SK-N-SH (cell line): Measurements from ENCODE around the gene SNX21. TPM values are rescaled to one million over a fixed set of nuclear protein-coding genes. Genes with fewer than 3 reads are reported as not detected.

Experiments
- CTCF ChIA-PET: fragments of 300-600, 350-600 bp; formaldehyde crosslinking; extraction: SDS; loops from one replicate; lab custom pipeline; 2021; lab: Yijun Ruan, JAX
- POLR2A ChIA-PET: fragments of 350-600 bp; sonication (Branson Sonifier 250); formaldehyde crosslinking; extraction: SDS; loops from one replicate; lab custom pipeline; 2020; ENCODE audit warnings: antibody characterized with exemption, inconsistent platforms; lab: Yijun Ruan, JAX
- DNase-seq: peaks from one replicate; pipeline ENCODE4 v3.0.0; 2012
- H2AFZ ChIP-seq: fragments of 200-600 bp; sonication (generic); 2 replicates; pipeline ENCODE4 v1.8.1; 2016; ENCODE audit warnings: antibody characterized with exemption, mild to moderate bottlenecking, low read depth
- H3F3A ChIP-seq: fragments of 200-600 bp; sonication (generic); replicated peaks from 2 replicates; pipeline ENCODE3; 2016; ENCODE audit warnings: antibody characterized with exemption, mild to moderate bottlenecking; ENCODE audit not compliant: insufficient read depth
- H3K27ac ChIP-seq, 2 experiments: fragments of 200-500 bp in 1 of 2; fragments of 200-600 bp in 1 of 2; sonication (Bioruptor generic) in 1 of 2; sonication (generic), shearing (Covaris generic) in 1 of 2; 2 replicates each; pipeline versions ENCODE4 v1.5.1 to v1.6.1; 2014 to 2016; ENCODE audit warnings: low read depth in 2 of 2, inconsistent platforms in 1 of 2, low read length in 1 of 2, mild to moderate bottlenecking in 1 of 2, mixed read lengths in 1 of 2
- H3K27me3 ChIP-seq: fragments of 200-600 bp; sonication (generic), shearing (Covaris generic); 2 replicates; pipeline ENCODE4 v1.6.1; 2016; ENCODE audit warnings: mixed run types; ENCODE audit not compliant: insufficient read depth
- H3K36me3 ChIP-seq, 2 experiments: fragments of 200-500 bp in 1 of 2; fragments of 200-600 bp in 1 of 2; sonication (Bioruptor generic) in 1 of 2; sonication (generic) in 1 of 2; replicated peaks in 1 of 2; 2 replicates each; pipeline versions ENCODE3 to v1.5.1; 2014 to 2016; ENCODE audit warnings: low read length in 1 of 2, mild to moderate bottlenecking in 1 of 2; ENCODE audit not compliant: insufficient read depth in 2 of 2, control insufficient read depth in 1 of 2
- H3K4me1 ChIP-seq, 2 experiments: fragments of 200-500 bp in 1 of 2; fragments of 200-600 bp in 1 of 2; sonication (Bioruptor generic) in 1 of 2; sonication (generic), shearing (Covaris generic) in 1 of 2; 2 replicates each; pipeline versions ENCODE4 v1.5.1 to v1.6.1; 2014 to 2016; ENCODE audit warnings: low read depth in 1 of 2, low read length in 1 of 2, mixed run types in 1 of 2; ENCODE audit not compliant: insufficient read depth in 2 of 2, control insufficient read depth in 1 of 2
- H3K4me2 ChIP-seq: fragments of 200-600 bp; sonication (generic), shearing (Covaris generic); 2 replicates; pipeline ENCODE4 v1.6.1; 2017; ENCODE audit warnings: mixed run types
- H3K4me3 ChIP-seq, 2 experiments: fragments of 200-500 bp in 1 of 2; fragments of 200-600 bp in 1 of 2; sonication (Bioruptor generic) in 1 of 2; sonication (generic), shearing (Covaris generic) in 1 of 2; 2 replicates each; pipeline versions ENCODE4 v1.5.1 to v1.8.1; 2014 to 2016; ENCODE audit warnings: low read depth in 2 of 2, inconsistent platforms in 1 of 2, low read length in 1 of 2, mild to moderate bottlenecking in 1 of 2, mixed read lengths in 1 of 2, moderate library complexity in 1 of 2
- H3K79me2 ChIP-seq: fragments of 200-600 bp; sonication (generic); 2 replicates; pipeline ENCODE4 v1.8.1; 2017; ENCODE audit warnings: mild to moderate bottlenecking; ENCODE audit not compliant: insufficient read depth
- H3K9ac ChIP-seq: fragments of 200-600 bp; sonication (generic); 2 replicates; pipeline ENCODE4 v1.6.1; 2017; ENCODE audit warnings: mixed run types
- H3K9me2 ChIP-seq: fragments of 200-600 bp; sonication (generic); 2 replicates; pipeline ENCODE4 v1.6.1; 2017; ENCODE audit warnings: mixed run types
- H3K9me3 ChIP-seq: fragments of 200-600 bp; sonication (generic); 2 replicates; pipeline ENCODE4 v1.6.1; 2017; ENCODE audit warnings: mixed run types, mild to moderate bottlenecking, moderate library complexity
- H4K20me1 ChIP-seq: fragments of 200-600 bp; sonication (generic); 2 replicates; pipeline ENCODE4 v1.6.1; 2017; ENCODE audit warnings: mild to moderate bottlenecking, mixed run types; ENCODE audit not compliant: insufficient read depth
- ELF1 ChIP-seq: IDR thresholded peaks from 2 replicates; pipeline ENCODE4 v1.4.0; 2012
- EZH2phosphoT487 ChIP-seq: fragments of 200-600 bp; sonication (generic); IDR thresholded peaks from 2 replicates; pipeline ENCODE4 v1.6.1; 2017; ENCODE audit warnings: low read depth, mixed run types, mild to moderate bottlenecking, antibody characterized with exemption, moderate library complexity, borderline replicate concordance
- FOSL2 ChIP-seq: IDR thresholded peaks from 2 replicates; pipeline ENCODE4 v1.4.0; 2012; ENCODE audit warnings: low read depth, mild to moderate bottlenecking, moderate library complexity, borderline replicate concordance
- FOXJ3 ChIP-seq: sonication (generic); formaldehyde crosslinking; IDR thresholded peaks from 2 replicates; pipeline ENCODE4 v1.5.1; 2020; ENCODE audit warnings: mild to moderate bottlenecking, missing genetic modification reagents
- FOXM1 ChIP-seq: IDR thresholded peaks from 2 replicates; pipeline ENCODE4 v1.4.0; 2012; ENCODE audit warnings: low read depth, mild to moderate bottlenecking
- JUND ChIP-seq: IDR thresholded peaks from 2 replicates; pipeline ENCODE4 v1.4.0; 2012
- NFIC ChIP-seq: IDR thresholded peaks from 2 replicates; pipeline ENCODE4 v1.4.0; 2012; ENCODE audit warnings: borderline replicate concordance
- RAD21 ChIP-seq: IDR thresholded peaks from 2 replicates; pipeline ENCODE4 v1.6.1; 2012; ENCODE audit warnings: mild to moderate bottlenecking, low read length
- RXRA ChIP-seq: IDR thresholded peaks from 2 replicates; pipeline ENCODE4 v1.4.0; 2012; ENCODE audit warnings: low read depth, mild to moderate bottlenecking, borderline replicate concordance
- SIN3A ChIP-seq: IDR thresholded peaks from 2 replicates; pipeline ENCODE4 v1.6.1; 2012; ENCODE audit warnings: low read depth, mild to moderate bottlenecking, low read length, moderate library complexity, borderline replicate concordance
- SMC3 ChIP-seq: IDR thresholded peaks from 2 replicates; pipeline ENCODE4 v1.6.1; 2012; ENCODE audit warnings: low read depth, low read length, improper control_type of control experiment
- TAF1 ChIP-seq: IDR thresholded peaks from 2 replicates; pipeline ENCODE4 v1.6.1; 2012; ENCODE audit warnings: low read depth, mild to moderate bottlenecking, low read length, moderate library complexity, borderline replicate concordance
- YY1 ChIP-seq: IDR thresholded peaks from 2 replicates; pipeline ENCODE4 v1.4.0; 2012; ENCODE audit warnings: low read depth, mild to moderate bottlenecking
- WGBS: methylation state at CpG from one replicate; pipeline ENCODE4 v1.1.6; 2017; ENCODE audit warnings: low lambda C conversion rate; 5-methylcytosine and 5-hydroxymethylcytosine counted together
- polyA plus RNA-seq, 3 experiments: library from polyadenylated mRNA; depleted of rRNA; stranded (reverse); fragments of >200 nt; gene quantifications; 2 replicates each; pipeline ENCODE4 v1.2.3, GENCODE V29; 2012
- TF ChIP-seq, protein P1 (sequence below): IDR thresholded peaks from 2 replicates; pipeline ENCODE4; 2012
- TF ChIP-seq, protein P2 (sequence below): IDR thresholded peaks from 2 replicates; pipeline ENCODE4 v1.4.0; 2012; ENCODE audit warnings: low read depth, borderline replicate concordance

Gene SNX21
- polyA plus RNA-seq, 1 of the 3 experiments (the other 2 are of a cell fraction), result 22.1 TPM

DNA sequence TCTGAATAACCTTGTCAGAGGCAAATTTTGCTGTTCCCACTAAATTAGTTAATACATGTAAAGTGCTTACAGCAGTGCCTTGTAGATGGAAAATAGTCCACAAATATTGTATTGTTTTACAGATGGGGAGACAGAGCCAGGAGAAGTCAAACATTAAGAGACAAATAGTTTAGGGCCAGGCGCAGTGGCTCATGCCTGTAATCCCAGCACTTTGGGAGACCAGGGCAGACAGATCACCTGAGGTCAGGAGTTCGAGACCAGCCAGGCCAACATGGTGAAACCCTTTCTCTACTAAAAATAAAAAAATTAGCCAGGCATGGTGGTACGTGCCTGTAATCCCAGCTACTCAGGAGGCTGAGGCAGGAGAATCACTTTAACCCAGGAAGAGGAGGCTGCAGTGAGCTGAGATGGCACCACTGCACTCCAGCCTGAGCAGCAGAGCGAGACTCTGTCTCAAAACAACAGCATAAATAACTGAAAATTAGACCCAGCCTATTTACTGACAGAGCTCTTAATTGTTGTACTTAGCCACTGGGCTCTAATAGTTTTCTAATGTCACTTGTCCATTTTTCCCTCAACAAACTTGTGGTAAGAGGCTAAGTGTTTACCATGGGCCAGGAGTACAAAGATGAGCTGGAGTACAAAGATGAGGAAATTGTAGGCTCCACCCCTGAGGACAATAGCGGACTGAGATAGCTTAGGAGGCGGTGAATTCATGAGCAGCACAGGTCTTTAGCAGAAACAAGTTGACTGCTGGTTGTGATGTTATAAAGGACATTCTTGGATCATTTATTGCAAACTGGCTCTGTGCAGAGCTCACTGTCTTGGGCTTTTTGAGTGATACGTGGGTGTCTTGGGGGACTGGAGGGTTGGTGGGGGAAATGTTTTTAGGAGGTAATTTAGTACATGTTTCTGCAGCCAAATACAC is 30.2 kb downstream of the SNX21 start:
- Histone ChIP-seq H3K4me2 (no peak overlapping the region), H3K36me3 (no peaks in the 10 kb centered on the region), H3K4me3 (no peak overlapping the region), H3K4me1 (peaks cover 0 to 8% of the 10 kb centered on the region in 2 experiments; a peak in 1 of 4 replicates)
- CTCF ChIA-PET, result interaction anchor here (1.2 to 2.1 kb wide), 2 partner anchors 27 to 65 kb away, joined by 4 to 10 read pairs; partner anchors contain the start of genes CTSA and NEURL2
- TF ChIP-seq FOSL2 (no peak), FOXJ3 (no peak), SMC3 (no peak), RAD21 (no peak), JUND (no peak), ELF1 (no peak), FOXM1 (no peak), EZH2phosphoT487 (no peak), SIN3A (no peak)
- TF ChIP-seq, protein P1, sequence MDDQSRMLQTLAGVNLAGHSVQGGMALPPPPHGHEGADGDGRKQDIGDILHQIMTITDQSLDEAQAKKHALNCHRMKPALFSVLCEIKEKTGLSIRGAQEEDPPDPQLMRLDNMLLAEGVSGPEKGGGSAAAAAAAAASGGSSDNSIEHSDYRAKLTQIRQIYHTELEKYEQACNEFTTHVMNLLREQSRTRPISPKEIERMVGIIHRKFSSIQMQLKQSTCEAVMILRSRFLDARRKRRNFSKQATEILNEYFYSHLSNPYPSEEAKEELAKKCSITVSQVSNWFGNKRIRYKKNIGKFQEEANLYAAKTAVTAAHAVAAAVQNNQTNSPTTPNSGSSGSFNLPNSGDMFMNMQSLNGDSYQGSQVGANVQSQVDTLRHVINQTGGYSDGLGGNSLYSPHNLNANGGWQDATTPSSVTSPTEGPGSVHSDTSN, result no peak
- TF ChIP-seq, protein P2, sequence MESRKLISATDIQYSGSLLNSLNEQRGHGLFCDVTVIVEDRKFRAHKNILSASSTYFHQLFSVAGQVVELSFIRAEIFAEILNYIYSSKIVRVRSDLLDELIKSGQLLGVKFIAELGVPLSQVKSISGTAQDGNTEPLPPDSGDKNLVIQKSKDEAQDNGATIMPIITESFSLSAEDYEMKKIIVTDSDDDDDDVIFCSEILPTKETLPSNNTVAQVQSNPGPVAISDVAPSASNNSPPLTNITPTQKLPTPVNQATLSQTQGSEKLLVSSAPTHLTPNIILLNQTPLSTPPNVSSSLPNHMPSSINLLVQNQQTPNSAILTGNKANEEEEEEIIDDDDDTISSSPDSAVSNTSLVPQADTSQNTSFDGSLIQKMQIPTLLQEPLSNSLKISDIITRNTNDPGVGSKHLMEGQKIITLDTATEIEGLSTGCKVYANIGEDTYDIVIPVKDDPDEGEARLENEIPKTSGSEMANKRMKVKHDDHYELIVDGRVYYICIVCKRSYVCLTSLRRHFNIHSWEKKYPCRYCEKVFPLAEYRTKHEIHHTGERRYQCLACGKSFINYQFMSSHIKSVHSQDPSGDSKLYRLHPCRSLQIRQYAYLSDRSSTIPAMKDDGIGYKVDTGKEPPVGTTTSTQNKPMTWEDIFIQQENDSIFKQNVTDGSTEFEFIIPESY, result no peak
- TF ChIP-seq, all 33 proteins: peak for 0
- no peak overlapping the region for H2AFZ ChIP-seq
- H3K27me3 ChIP-seq, result no peaks in the 10 kb centered on the region
- WGBS, result 91% methylated on average over 7 of the region's 7 CpGs
- no peaks in the 10 kb centered on the region for H4K20me1 ChIP-seq
- H3K9me2 ChIP-seq, result no peaks in the 10 kb centered on the region
- POLR2A ChIA-PET, result no interaction called here
- H3K27ac ChIP-seq, result no peak overlapping the region
- H3K9me3 ChIP-seq, result no peaks in the 10 kb centered on the region
- no peak overlapping the region for H3K9ac ChIP-seq
- no peak for DNase-seq
- H3K79me2 ChIP-seq, result no peaks in the 10 kb centered on the region
- H3F3A ChIP-seq, result peaks cover 8% of the 10 kb centered on the region

DNA sequence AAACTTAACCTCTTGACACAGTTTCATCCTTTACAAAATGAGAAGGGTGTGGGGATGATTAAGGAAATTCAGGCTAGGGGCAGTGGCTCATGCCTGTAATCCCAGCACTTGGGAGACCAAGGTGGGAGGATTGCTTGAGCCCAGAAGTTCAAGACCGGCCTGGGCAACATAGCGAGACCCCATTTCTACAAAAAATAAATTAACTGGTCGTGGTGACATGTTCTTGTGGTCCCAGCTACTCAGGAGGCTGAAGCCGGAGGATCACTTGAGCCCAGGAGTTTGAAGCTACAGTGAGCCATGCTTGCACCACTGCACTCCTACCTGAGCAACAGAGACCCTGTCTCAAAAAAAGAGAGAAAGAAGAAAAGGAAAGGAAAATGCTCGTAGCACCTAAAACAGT is 32.9 kb downstream of the SNX21 start:
- Histone ChIP-seq H3K9me2 (no peaks in the 10 kb centered on the region), H3K79me2 (no peaks in the 10 kb centered on the region), H3K27me3 (no peaks in the 10 kb centered on the region), H3K4me2 (no peak overlapping the region), H3K9me3 (no peaks in the 10 kb centered on the region), H3K9ac (no peak overlapping the region), H2AFZ (no peak overlapping the region), H3K36me3 (no peaks in the 10 kb centered on the region), H4K20me1 (no peaks in the 10 kb centered on the region), H3K4me3 (no peak overlapping the region), H3K4me1 (peaks cover 0 to 8% of the 10 kb centered on the region in 2 experiments; a peak in 1 of 4 replicates), H3F3A (peaks cover 8% of the 10 kb centered on the region), H3K27ac (no peak overlapping the region)
- no peak for DNase-seq
- no peak for TF ChIP-seq RAD21
- TF ChIP-seq, protein P2, result no peak
- no peak for TF ChIP-seq NFIC
- no peak for TF ChIP-seq RXRA
- TF ChIP-seq TAF1, result no peak
- TF ChIP-seq YY1, result no peak
- ChIA-PET CTCF (interaction anchor here (1.4 kb wide), 1 partner anchor 24 kb away, joined by 4 read pairs; no protein-coding TSS in a partner anchor), POLR2A (interaction anchor here (0.6 kb wide), 1 partner anchor 695 kb away, joined by 3 read pairs; no protein-coding TSS in a partner anchor)
- whole genome bisulfite sequencing, result 91% methylated on average over 5 of the region's 5 CpGs
